ENCODE measurements around the gene PER1. TPM values are rescaled to one million over a fixed set of nuclear protein-coding genes. Genes with fewer than 3 reads are reported as not detected.

Gene PER1, protein sequence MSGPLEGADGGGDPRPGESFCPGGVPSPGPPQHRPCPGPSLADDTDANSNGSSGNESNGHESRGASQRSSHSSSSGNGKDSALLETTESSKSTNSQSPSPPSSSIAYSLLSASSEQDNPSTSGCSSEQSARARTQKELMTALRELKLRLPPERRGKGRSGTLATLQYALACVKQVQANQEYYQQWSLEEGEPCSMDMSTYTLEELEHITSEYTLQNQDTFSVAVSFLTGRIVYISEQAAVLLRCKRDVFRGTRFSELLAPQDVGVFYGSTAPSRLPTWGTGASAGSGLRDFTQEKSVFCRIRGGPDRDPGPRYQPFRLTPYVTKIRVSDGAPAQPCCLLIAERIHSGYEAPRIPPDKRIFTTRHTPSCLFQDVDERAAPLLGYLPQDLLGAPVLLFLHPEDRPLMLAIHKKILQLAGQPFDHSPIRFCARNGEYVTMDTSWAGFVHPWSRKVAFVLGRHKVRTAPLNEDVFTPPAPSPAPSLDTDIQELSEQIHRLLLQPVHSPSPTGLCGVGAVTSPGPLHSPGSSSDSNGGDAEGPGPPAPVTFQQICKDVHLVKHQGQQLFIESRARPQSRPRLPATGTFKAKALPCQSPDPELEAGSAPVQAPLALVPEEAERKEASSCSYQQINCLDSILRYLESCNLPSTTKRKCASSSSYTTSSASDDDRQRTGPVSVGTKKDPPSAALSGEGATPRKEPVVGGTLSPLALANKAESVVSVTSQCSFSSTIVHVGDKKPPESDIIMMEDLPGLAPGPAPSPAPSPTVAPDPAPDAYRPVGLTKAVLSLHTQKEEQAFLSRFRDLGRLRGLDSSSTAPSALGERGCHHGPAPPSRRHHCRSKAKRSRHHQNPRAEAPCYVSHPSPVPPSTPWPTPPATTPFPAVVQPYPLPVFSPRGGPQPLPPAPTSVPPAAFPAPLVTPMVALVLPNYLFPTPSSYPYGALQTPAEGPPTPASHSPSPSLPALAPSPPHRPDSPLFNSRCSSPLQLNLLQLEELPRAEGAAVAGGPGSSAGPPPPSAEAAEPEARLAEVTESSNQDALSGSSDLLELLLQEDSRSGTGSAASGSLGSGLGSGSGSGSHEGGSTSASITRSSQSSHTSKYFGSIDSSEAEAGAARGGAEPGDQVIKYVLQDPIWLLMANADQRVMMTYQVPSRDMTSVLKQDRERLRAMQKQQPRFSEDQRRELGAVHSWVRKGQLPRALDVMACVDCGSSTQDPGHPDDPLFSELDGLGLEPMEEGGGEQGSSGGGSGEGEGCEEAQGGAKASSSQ (N-terminal part only)
- total RNA-seq (2022; extraction: Qiagen RNA extraction; ENCODE audit: low read depth) = 5.5 to 9.6 TPM (median 6.7 TPM) in 5 replicates

DNA sequence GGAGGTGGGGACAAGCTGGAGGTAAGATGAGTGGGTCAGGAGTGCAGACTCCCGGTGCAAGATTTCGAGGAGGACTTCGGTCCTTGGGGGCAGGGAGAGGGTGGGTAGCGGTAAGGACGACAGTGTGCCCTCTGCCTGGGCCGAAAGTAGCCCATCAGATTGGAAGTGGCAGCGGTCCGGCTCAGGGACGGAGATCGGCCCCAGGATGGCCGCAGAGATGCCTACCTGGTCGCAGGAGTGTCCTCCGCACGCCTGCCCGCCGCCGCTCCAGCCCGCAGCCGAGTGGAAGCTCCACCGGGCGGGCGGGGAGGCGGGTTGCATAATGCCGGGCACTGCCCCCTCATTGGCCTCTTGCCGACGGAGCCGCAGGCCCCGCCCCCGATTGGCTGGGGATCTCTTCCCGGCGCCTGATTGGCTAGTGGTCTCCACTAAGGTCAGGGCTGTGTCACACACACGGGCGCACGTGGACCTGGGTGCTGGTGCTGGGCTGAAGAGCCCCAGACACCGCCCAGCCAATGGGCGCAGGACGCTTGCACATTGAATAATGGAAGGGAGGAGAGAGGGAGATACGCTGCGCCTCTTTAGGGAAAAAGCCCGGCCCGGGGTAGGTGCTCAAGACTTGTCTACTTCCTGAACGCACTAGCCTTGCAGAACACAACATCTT is at the start of gene PER1:
Gene PER1, minus strand, starts transcription at position 293 of the 664 bp plus-strand sequence. CDS start 1,698 bp downstream, outside the sequence.

DNA sequence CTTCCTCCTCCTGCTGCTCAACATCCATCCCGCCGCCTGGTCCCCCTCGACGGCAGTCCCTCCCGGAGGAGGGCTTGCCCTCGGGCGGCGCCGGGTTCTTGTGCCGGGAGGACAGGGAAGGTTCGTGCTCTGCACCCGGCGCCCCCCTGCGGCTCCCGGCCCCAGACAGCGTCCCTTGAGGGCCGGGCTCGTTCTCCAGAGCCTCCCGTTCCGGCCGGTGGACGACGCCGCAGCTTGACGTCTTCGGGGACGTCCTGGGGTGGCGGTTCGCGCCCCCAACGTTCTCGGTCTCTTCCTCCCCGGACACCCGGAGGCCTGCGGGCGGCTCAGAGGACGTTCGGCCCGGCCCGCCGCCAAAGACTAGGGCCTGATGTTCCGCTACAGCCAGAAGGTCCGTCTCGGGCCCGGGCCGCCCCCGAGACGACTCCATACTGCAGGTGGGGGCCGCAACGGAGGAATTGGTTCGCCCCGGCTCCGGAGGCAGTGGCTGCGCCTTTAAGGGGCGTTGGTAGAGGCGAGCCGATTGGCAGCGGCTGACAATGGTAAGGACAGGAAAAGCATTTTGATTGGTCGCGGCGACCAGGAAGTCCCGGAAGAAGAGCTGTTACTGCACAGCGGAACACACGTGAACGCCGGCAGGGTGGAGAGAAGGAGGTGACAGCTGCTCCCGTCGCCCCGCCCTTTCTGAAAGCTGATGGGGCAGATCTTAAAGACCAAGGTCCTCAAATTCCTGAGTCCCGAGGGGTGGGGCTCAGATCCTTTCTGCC is 37.7 kb upstream of the PER1 start, which contains the start of gene BORCS6:
Gene BORCS6, minus strand, starts transcription at position 470 of the 767 bp plus-strand sequence. Its CDS starts 40 bp downstream, at position 430.

DNA sequence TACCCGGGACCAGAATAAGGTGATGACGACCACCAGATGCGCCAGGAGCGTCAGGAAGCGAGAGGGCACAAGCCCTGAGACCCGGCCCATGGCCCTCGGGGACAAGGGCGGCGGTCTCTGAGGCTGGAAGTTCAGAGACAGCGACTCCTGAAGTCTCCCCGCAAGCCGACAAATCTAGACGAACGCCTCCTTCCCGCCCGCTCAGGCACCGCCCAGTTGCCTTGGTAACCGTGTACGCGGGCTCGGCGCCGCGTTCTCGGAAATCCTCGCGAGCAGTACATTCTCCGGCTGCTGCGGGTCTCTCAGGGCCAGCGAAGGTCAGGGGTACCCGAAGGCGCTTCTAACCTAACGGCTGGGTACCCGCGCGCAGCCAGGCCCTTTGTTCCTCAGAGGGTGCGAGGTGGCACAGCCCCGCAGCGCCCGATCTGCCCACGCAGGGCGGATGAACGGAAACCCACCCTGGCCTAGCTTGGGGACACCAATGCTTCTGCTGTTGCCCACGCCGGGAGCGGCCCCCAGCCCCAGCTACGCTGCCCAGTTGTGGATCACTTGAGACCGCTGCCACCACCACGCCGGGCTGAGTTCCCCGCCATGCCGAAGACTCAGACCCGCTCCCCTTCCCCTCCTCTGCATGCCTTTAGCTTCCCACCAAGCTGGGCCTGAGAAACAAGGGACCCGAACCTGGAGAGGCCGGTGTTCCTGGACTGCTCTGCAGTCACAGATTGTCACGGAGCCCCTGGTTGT is 24.2 kb upstream of the PER1 start, which contains the start of gene TMEM107:
Gene TMEM107, minus strand, starts transcription at position 184 of the 744 bp plus-strand sequence. Its CDS starts 94 bp downstream, at position 90.

DNA sequence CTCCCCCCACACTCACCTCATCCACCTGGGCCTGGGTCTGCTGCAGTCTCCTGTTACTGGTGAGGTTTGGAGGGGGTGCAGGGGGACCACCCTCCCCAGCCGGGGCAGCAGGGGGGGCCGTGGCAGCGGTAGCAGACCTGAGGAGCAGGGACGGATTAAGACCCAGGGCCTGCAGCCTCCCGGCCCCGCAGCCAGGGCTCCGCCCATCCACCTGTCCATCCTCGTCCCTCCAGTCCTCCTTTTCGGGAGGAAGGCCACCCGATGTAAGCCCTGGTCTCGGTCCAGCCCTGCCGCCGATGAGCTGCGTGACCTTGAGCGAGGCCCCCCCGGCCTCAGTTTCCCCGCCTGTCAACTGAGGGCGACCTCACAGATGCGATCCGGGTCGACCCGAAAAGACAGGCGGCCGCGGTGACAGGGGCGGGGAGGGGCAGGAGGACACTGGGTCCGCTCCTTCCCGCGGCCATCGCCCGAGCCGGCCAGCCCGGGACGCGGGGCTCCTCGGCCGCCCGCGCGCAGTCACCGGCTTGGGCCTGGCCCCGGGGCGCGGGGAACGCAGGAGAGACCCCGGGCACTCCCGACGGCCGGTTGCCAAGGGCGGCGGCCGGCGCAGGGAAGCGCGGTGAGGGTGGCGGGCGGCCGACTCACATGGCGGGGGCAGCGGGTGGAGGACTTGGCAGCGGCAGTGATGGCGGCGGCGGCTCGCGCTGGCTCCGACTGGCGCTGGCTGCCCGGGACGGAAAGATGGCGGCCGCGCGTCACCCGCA is 10.2 kb upstream of the PER1 start, which contains the start of gene VAMP2:
Gene VAMP2, minus strand, starts transcription at position 716 of the 764 bp plus-strand sequence. Its CDS starts 69 bp downstream, at position 647.

DNA sequence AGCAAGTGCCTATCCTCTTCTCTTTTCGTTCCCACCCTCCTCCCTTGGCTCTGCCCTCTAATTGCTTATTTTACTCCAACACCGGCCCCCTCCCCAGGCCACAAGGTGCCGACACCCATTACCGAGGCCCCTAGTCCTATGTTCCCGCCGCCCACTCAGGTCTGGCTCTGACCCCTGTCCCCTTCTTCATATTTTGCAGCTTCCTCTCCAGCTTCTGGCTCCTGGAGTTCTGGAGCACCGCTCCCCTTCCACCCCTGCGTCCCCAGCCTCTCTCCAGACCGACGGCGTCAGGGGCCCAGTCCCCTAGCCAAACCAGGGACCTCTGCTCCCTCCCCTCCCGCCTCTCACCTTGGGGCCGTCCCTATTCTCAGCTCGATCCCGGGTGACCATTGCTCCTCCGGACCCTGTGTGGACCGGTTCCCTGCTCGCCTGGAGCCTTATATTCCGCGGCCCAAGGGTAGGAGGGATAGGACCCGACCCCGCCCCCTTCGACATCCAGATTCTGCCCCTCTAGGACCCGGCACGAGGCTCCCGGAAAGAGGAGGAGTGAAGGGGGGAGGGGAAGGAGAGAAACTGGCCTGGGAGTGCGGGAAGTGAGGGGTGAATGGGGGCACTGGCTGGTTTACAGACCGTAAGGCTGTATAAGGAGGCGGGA is 28.4 kb downstream of the PER1 start, which contains the start of gene HES7:
Gene HES7, minus strand, starts transcription at position 412 of the 655 bp plus-strand sequence. Its CDS starts 22 bp downstream, at position 390.

DNA sequence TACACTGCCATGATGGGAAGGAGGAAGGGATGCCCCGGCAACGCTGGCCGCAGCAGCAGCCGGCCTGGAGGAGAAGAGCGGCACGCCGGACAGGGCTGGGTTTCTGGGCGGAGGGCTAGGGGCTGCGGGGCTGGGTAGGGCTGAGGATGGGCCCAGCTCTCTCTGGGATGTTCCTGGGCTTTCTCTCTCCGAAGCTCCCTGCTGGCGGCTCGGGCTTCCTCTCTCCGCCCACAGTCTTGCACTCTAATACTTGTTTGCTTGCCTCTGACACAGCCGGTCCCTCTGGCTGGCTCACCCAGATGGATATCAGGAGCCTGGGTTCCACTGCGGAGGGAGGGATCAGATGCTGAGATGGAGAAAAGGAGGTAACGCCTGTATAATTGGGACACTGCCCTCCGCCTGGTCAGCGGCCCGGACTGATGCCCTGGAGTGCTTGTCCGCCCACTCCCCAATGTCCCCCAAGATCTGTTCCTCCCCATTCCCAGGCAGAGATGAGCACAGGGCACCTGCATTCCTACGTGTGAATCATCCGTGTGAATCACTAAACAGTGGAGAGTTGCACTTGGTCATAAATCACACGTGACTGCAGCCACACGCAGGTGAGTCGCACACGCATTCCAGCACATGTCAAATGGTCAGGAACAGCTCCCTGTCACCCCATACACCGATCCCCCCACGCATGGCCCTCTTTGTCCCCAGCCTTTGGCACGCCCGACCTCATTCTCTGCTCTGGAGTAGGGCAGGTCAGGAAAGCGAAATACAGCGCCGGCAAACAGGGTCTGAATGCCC is 34.0 kb downstream of the PER1 start, which contains the start of gene ALOXE3:
Gene ALOXE3, minus strand, starts transcription at position 535 of the 789 bp plus-strand sequence. Its CDS starts 524 bp downstream, at position 11.

Other genes with a start within 250 kb of the PER1 start
- 0.98 to 1.9 TPM (median 1.4 TPM) in 5 replicates for gene RNF227, start 236.1 kb downstream of the PER1 start, total RNA-seq (2022; extraction: Qiagen RNA extraction; ENCODE audit: low read depth)
- gene KCNAB3, start 222.5 kb downstream of the PER1 start, total RNA-seq (2022; extraction: Qiagen RNA extraction; ENCODE audit: low read depth) = 1.5 to 3.4 TPM (median 2.9 TPM) in 5 replicates
- gene TRAPPC1, start 220.5 kb downstream of the PER1 start, total RNA-seq (2022; extraction: Qiagen RNA extraction; ENCODE audit: low read depth) = 301 to 369 TPM (median 322 TPM) in 5 replicates
- 33.2 to 42.2 TPM (median 41.3 TPM) in 5 replicates for gene CNTROB, start 220.2 kb downstream of the PER1 start, total RNA-seq (2022; extraction: Qiagen RNA extraction; ENCODE audit: low read depth)
- gene GUCY2D, start 149.8 kb downstream of the PER1 start, total RNA-seq (2022; extraction: Qiagen RNA extraction; ENCODE audit: low read depth) = 0.29 to 0.33 TPM in 2 of 5 replicates, not detected in the others
- gene ALOX15B, start 113.3 kb downstream of the PER1 start, total RNA-seq (2022; extraction: Qiagen RNA extraction; ENCODE audit: low read depth) = not detected in 5 replicates
- 0.61 to 1.6 TPM (median 1.4 TPM) in 5 replicates for gene ALOX12B, start 64.7 kb downstream of the PER1 start, total RNA-seq (2022; extraction: Qiagen RNA extraction; ENCODE audit: low read depth)
- gene ALOXE3, start 33.9 kb downstream of the PER1 start, total RNA-seq (2022; extraction: Qiagen RNA extraction; ENCODE audit: low read depth) = 5.7 to 11.5 TPM (median 6.9 TPM) in 5 replicates
- 0.40 to 3.1 TPM (median 2.0 TPM) in 5 replicates for gene HES7, start 28.3 kb downstream of the PER1 start, total RNA-seq (2022; extraction: Qiagen RNA extraction; ENCODE audit: low read depth)
- 22.8 to 29.5 TPM (median 26.4 TPM) in 5 replicates for gene VAMP2, start 10.5 kb upstream of the PER1 start, total RNA-seq (2022; extraction: Qiagen RNA extraction; ENCODE audit: low read depth)
- 16.0 to 20.8 TPM (median 19.5 TPM) in 5 replicates for gene TMEM107, start 24.0 kb upstream of the PER1 start, total RNA-seq (2022; extraction: Qiagen RNA extraction; ENCODE audit: low read depth)
- gene BORCS6, start 37.8 kb upstream of the PER1 start, total RNA-seq (2022; extraction: Qiagen RNA extraction; ENCODE audit: low read depth) = 5.3 to 8.3 TPM (median 7.3 TPM) in 5 replicates
- 146 to 164 TPM (median 159 TPM) in 5 replicates for gene AURKB, start 58.2 kb upstream of the PER1 start, total RNA-seq (2022; extraction: Qiagen RNA extraction; ENCODE audit: low read depth)
- gene CTC1, start 95.7 kb upstream of the PER1 start, total RNA-seq (2022; extraction: Qiagen RNA extraction; ENCODE audit: low read depth) = 12.0 to 14.1 TPM (median 13.0 TPM) in 5 replicates
- 40.7 to 51.3 TPM (median 49.7 TPM) in 5 replicates for gene PFAS, start 96.9 kb upstream of the PER1 start, total RNA-seq (2022; extraction: Qiagen RNA extraction; ENCODE audit: low read depth)
- gene RANGRF, start 136.3 kb upstream of the PER1 start, total RNA-seq (2022; extraction: Qiagen RNA extraction; ENCODE audit: low read depth) = 38.0 to 54.1 TPM (median 47.9 TPM) in 5 replicates
- 4.9 to 10.5 TPM (median 8.0 TPM) in 5 replicates for gene SLC25A35, start 143.0 kb upstream of the PER1 start, total RNA-seq (2022; extraction: Qiagen RNA extraction; ENCODE audit: low read depth)
- gene ARHGEF15, start 157.8 kb upstream of the PER1 start, total RNA-seq (2022; extraction: Qiagen RNA extraction; ENCODE audit: low read depth) = not detected in 5 replicates
- not detected in 5 replicates for gene ODF4, start 187.4 kb upstream of the PER1 start, total RNA-seq (2022; extraction: Qiagen RNA extraction; ENCODE audit: low read depth)
- gene RPL26, start 230.8 kb upstream of the PER1 start, total RNA-seq (2022; extraction: Qiagen RNA extraction; ENCODE audit: low read depth) = 3,512 to 4,835 TPM (median 4,194 TPM) in 5 replicates
- not detected in 5 replicates for gene RNF222, start 245.4 kb upstream of the PER1 start, total RNA-seq (2022; extraction: Qiagen RNA extraction; ENCODE audit: low read depth)

Data from A549 treated with RU486 at 1 μM for 4 hours (cell line).